A673 (cell line): Measurements from ENCODE around the gene CTNNBL1.

Source experiments
- CTCF ChIP-seq: fragments of 300-800, 200-600 bp; sonication (generic); conservative IDR thresholded peaks from 2 replicates; pipeline ENCODE4 v1.5.1; 2017; ENCODE audit warnings: low read depth, mild to moderate bottlenecking, antibody characterized with exemption, low read length, moderate library complexity, mixed read lengths
- EZH2 ChIP-seq: fragments of 200-600 bp; sonication (generic); IDR thresholded peaks from 2 replicates; pipeline ENCODE4 v1.6.1; 2017; ENCODE audit warnings: borderline replicate concordance, low read depth, mild to moderate bottlenecking, mixed read lengths, antibody characterized with exemption, low read length; ENCODE audit not compliant: poor library complexity, severe bottlenecking

- no peak for TF ChIP-seq CTCF
- no peak for TF ChIP-seq EZH2
Measured at GRCh38 chr20:37668166-37668565, 25.7 kb upstream of the CTNNBL1 start.
